Right atrium auricular region (tissue), 2 donors: ENCODE measurements around the gene APOA1. TPM values are rescaled to one million over a fixed set of nuclear protein-coding genes. Genes with fewer than 3 reads are reported as not detected.
"Not testable (repeated sequence)": the region's sequence is repeated elsewhere in the genome, so short reads cannot be mapped to it uniquely, and the experiment has no call there.

Experiments used
- DNase-seq: peaks from one replicate; pipeline ENCODE4 v3.0.0-alpha.2; 2019; ENCODE audit warnings: low spot score
- H3K27ac ChIP-seq, 2 donors: fragments of 200-600 bp; sonication (generic); 1 replicate in 1 of 2; 2 replicates in 1 of 2; pipeline ENCODE4 v1.5.1; 2016 to 2019
- H3K27me3 ChIP-seq, 2 donors: fragments of 200-600 bp; sonication (generic); one replicate each; pipeline versions ENCODE4 v1.5.1 to v1.6.0; 2017 to 2019
- H3K36me3 ChIP-seq: fragments of 200-600 bp; sonication (generic); one replicate; pipeline ENCODE4 v1.5.1; 2016
- H3K4me1 ChIP-seq, 2 donors: fragments of 200-600 bp; sonication (generic); one replicate each; pipeline versions ENCODE4 v1.5.1 to v1.6.0; 2017 to 2019
- H3K4me3 ChIP-seq, 2 donors: fragments of 200-600 bp; sonication (generic); 1 replicate in 1 of 2; 2 replicates in 1 of 2; pipeline ENCODE4 v1.5.1; 2017 to 2019; ENCODE audit warnings: mild to moderate bottlenecking in 1 of 2, moderate library complexity in 1 of 2
- H3K9me3 ChIP-seq, 2 donors: fragments of 200-600 bp; sonication (generic); one replicate each; pipeline ENCODE4 v1.5.1; 2019
- total RNA-seq, 2 donors: library from RNA; depleted of rRNA; stranded (reverse); fragments of >200 nt; gene quantifications; one replicate each; pipeline ENCODE4 v1.1.0, GENCODE V29; 2016
- TF ChIP-seq, protein P1 (sequence below), 2 donors: fragments of 200-600 bp; sonication (generic); IDR thresholded peaks; one replicate each; pipeline ENCODE4 v1.5.1; 2019; ENCODE audit warnings: antibody characterized with exemption in 2 of 2

Gene APOA1
- total RNA-seq, 2 donors from 2014 or later: 4.5 to 9.5 TPM

GRCh38 chr11:116807601-116808261 is 29.7 kb downstream of the APOA1 start:
- no peak for DNase-seq
- no peaks in the 10 kb centered on the region for H3K9me3 ChIP-seq
- no peak overlapping the region for H3K4me3 ChIP-seq

GRCh38 chr11:116804001-116804400 is 33.4 kb downstream of the APOA1 start:
- H3K27ac ChIP-seq: no peak overlapping the region
- H3K9me3 ChIP-seq: no peaks in the 10 kb centered on the region
- H3K36me3 ChIP-seq: no peaks in the 10 kb centered on the region
- H3K27me3 ChIP-seq: no peaks in the 10 kb centered on the region
- no peak overlapping the region for H3K4me3 ChIP-seq
- no peaks in the 10 kb centered on the region for H3K4me1 ChIP-seq
- TF ChIP-seq, protein P1, sequence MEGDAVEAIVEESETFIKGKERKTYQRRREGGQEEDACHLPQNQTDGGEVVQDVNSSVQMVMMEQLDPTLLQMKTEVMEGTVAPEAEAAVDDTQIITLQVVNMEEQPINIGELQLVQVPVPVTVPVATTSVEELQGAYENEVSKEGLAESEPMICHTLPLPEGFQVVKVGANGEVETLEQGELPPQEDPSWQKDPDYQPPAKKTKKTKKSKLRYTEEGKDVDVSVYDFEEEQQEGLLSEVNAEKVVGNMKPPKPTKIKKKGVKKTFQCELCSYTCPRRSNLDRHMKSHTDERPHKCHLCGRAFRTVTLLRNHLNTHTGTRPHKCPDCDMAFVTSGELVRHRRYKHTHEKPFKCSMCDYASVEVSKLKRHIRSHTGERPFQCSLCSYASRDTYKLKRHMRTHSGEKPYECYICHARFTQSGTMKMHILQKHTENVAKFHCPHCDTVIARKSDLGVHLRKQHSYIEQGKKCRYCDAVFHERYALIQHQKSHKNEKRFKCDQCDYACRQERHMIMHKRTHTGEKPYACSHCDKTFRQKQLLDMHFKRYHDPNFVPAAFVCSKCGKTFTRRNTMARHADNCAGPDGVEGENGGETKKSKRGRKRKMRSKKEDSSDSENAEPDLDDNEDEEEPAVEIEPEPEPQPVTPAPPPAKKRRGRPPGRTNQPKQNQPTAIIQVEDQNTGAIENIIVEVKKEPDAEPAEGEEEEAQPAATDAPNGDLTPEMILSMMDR (IDR thresholded peaks at IDR 0.05): no peak
- DNase-seq: no peak

More at GRCh38 chr11:116807601-116808261, 29.7 kb downstream of the APOA1 start:
- Histone ChIP-seq H3K27me3 (no peaks in the 10 kb centered on the region), H3K27ac (no peak overlapping the region), H3K4me1 (no peaks in the 10 kb centered on the region), H3K36me3 (no peaks in the 10 kb centered on the region)
- TF ChIP-seq, protein P1 (IDR thresholded peaks at IDR 0.05): no peak

DNA sequence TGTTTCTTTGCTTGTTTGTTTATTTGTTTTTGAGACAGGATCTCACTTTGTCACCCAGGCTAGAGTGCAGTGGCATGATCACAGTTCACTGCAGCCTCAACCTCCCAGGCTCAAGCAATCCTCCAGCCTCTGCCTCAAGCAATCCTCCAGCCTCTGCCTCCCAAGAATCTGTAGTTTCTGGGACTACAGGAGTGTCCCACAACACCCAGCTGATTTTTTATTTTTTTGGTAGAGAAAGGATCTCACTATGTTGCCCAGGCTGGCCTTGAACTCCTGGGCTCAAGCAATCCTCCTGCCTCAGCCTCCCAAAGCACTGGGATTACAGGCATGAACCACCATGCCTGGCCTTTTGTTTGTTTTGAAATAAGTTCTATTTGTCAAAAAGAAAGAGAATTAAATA is 35.8 kb downstream of the APOA1 start:
- not testable (repeated sequence) for H3K36me3 ChIP-seq, H3K4me3 ChIP-seq, H3K9me3 ChIP-seq, H3K27me3 ChIP-seq, DNase-seq, H3K27ac ChIP-seq, H3K4me1 ChIP-seq

DNA sequence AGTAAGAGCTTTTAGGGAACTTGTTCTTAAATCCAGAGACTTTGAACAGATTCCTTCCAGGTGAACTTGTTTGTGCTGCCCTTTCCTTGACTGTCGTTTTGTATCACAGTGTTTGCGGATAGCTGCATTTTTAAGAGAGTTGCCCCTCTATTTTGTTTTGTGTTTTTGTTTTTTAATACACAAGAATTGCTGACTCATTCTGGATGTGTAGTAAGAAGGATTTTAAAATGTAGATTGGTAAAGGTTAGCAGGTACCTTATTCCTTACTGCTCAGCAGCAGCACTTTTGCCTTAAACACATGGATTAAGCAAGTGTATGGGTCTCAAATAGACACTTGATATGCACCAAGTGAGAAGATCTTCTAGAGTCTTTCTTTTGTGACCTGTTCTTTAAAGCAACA is 36.8 kb downstream of the APOA1 start:
- no peaks in the 10 kb centered on the region for H3K27me3 ChIP-seq
- TF ChIP-seq, protein P1 (IDR thresholded peaks at IDR 0.05): no peak
- H3K27ac ChIP-seq: no peak overlapping the region
- H3K36me3 ChIP-seq: no peaks in the 10 kb centered on the region
- H3K9me3 ChIP-seq: no peaks in the 10 kb centered on the region
- no peak for DNase-seq
- H3K4me3 ChIP-seq: no peak overlapping the region
- no peaks in the 10 kb centered on the region for H3K4me1 ChIP-seq

DNA sequence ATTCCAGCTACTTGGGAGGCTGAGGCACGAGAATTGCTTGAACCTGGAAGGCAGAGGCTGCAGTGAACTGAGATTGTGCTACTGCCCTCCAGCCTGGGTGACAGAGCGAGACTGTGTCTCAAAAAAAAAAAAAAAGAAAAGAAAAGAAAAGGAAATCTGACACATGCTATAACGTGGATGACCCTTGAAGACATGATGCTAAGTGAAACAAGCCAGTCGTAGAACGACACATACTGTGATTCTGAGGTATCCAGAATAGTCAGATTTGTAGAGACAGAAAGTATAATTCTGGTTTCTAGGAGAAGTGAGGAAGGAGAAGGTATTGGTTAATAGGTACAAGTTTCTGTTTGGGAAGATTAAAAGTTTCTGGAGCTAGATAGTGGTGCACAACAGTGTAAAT is 39.1 kb downstream of the APOA1 start:
- Histone ChIP-seq H3K36me3 (no peaks in the 10 kb centered on the region), H3K27ac (no peak overlapping the region), H3K9me3 (no peaks in the 10 kb centered on the region), H3K27me3 (no peaks in the 10 kb centered on the region), H3K4me3 (no peak overlapping the region), H3K4me1 (no peaks in the 10 kb centered on the region)
- TF ChIP-seq, protein P1 (IDR thresholded peaks at IDR 0.05): no peak
- no peak for DNase-seq

DNA sequence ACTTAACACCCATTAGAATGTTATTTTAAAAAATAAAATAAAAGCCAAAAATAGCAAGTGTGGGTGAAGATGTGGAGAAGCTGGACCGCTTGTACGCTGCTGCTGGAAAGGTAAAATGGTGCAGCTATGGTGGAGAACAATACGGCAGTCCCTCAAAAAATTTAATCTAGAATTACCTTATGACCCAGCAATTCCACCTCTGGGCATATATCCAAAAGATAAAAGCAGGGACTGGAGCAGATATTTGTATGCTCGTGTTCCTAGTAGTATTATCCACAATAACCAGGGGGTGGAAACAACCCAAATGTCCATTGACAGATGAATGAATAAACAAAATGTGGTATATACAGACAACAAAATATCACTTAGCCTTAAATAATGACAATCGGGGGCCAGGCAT is 39.6 kb downstream of the APOA1 start:
- Histone ChIP-seq H3K27ac (no peak overlapping the region), H3K4me1 (no peaks in the 10 kb centered on the region), H3K36me3 (no peaks in the 10 kb centered on the region), H3K4me3 (no peak overlapping the region), H3K27me3 (no peaks in the 10 kb centered on the region), H3K9me3 (no peaks in the 10 kb centered on the region)
- DNase-seq: no peak
- TF ChIP-seq, protein P1 (IDR thresholded peaks at IDR 0.05): no peak
